K562 (cell line): ENCODE measurements around the gene SNX19. TPM values are rescaled to one million over a fixed set of nuclear protein-coding genes. Genes with fewer than 3 reads are reported as not detected.

Experiments used
- ATAC-seq: fragments of 200-7000 bp; cut with Tn5 transposase; 3 replicates; pipeline ENCODE4 v1.9.1; 2020; ENCODE audit warnings: moderate library complexity
- BruUV-seq: library from RNA; stranded (reverse); fragments of 400-500 nt; replicated peaks from 2 replicates; lab custom pipeline; 2021; lab: Mats Ljungman, UMichigan
- CTCF ChIA-PET: fragments of 300-600 bp; formaldehyde crosslinking; extraction: SDS; loops from one replicate; lab custom pipeline; 2021; ENCODE audit warnings: low intra/inter-chr PET ratio; lab: Yijun Ruan, JAX
- POLR2A ChIA-PET: fragments of 300-600, 350-650 bp; sonication (Branson Sonifier 250); formaldehyde crosslinking; extraction: SDS; loops from one replicate; lab custom pipeline; 2021; ENCODE audit warnings: antibody characterized with exemption, inconsistent platforms; lab: Yijun Ruan, JAX
- DNase-seq, 4 experiments: peaks; one replicate each; pipeline versions ENCODE4 v3.0.0 to v3.0.0-alpha.2; 2011 to 2018; ENCODE audit warnings: low spot score in 3 of 4, mixed read lengths in 3 of 4; ENCODE audit errors: extremely low read depth in 1 of 4
- FAIRE-seq: peaks from 2 replicates; lab custom pipeline; 2011; peaks lifted over from hg19 to GRCh38; lab: Jason Lieb, UNC
- H2AFZ ChIP-seq: 2 replicates; pipeline ENCODE4 v1.6.0; 2011; ENCODE audit warnings: low read depth, low read length, control low read depth, inconsistent platforms
- H3K27ac ChIP-seq: fragments of 200-600 bp; 3 replicates; pipeline ENCODE4 v1.8.0; 2011; ENCODE audit warnings: low read depth, mild to moderate bottlenecking, control low read depth, inconsistent platforms, low read length, moderate library complexity, mixed read lengths; ENCODE audit errors: extremely low read depth
- H3K27me3 ChIP-seq, 2 experiments: fragments of 300-600 bp in 1 of 2; 2 replicates in 1 of 2; 3 replicates in 1 of 2; pipeline versions ENCODE4 v1.6.0 to v1.8.0; 2011; ENCODE audit warnings: inconsistent platforms in 2 of 2, low read length in 2 of 2, mild to moderate bottlenecking in 1 of 2, mixed read lengths in 1 of 2, moderate library complexity in 1 of 2; ENCODE audit not compliant: control insufficient read depth in 2 of 2, insufficient read depth in 2 of 2
- H3K36me3 ChIP-seq: fragments of 300-600 bp; 3 replicates; pipeline ENCODE4 v1.8.0; 2011; ENCODE audit warnings: mild to moderate bottlenecking, low read length, inconsistent platforms; ENCODE audit not compliant: control insufficient read depth, insufficient read depth
- H3K4me1 ChIP-seq, 2 experiments: fragments of 200-600 bp in 1 of 2; replicated peaks in 1 of 2; 2 replicates in 1 of 2; 3 replicates in 1 of 2; pipeline versions ENCODE4 v1.5.1 to v1.8.0; 2011; ENCODE audit warnings: inconsistent platforms in 2 of 2, low read length in 2 of 2, mild to moderate bottlenecking in 1 of 2, mixed read lengths in 1 of 2, moderate library complexity in 1 of 2; ENCODE audit not compliant: control insufficient read depth in 2 of 2, insufficient read depth in 2 of 2
- H3K4me2 ChIP-seq: 2 replicates; pipeline ENCODE4 v1.6.1; 2011; ENCODE audit warnings: low read length, control low read depth, inconsistent platforms, mixed read lengths; ENCODE audit not compliant: insufficient read depth
- H3K4me3 ChIP-seq: fragments of 200-600 bp; sonication (generic), shearing (Covaris generic); 2 replicates; pipeline ENCODE4 v1.5.1; 2016; ENCODE audit warnings: control low read depth, inconsistent platforms
- H3K79me2 ChIP-seq: fragments of 200-600 bp; 3 replicates; pipeline ENCODE4 v1.8.0; 2011; ENCODE audit warnings: low read length, inconsistent platforms; ENCODE audit not compliant: control insufficient read depth, insufficient read depth
- H3K9ac ChIP-seq, 2 experiments: 2 replicates each; pipeline versions ENCODE4 v1.6.0 to v1.6.1; 2011; ENCODE audit warnings: low read depth in 2 of 2, low read length in 2 of 2, control low read depth in 1 of 2, inconsistent platforms in 1 of 2, mild to moderate bottlenecking in 1 of 2, mixed read lengths in 1 of 2; ENCODE audit not compliant: insufficient read depth in 1 of 2
- H3K9me1 ChIP-seq: one replicate; pipeline ENCODE4 v1.6.0; 2011; ENCODE audit warnings: inconsistent platforms, mild to moderate bottlenecking, low read length, moderate library complexity; ENCODE audit not compliant: control insufficient read depth, insufficient read depth
- H3K9me3 ChIP-seq: replicated peaks from 2 replicates; pipeline ENCODE4 v1.5.1; 2011; ENCODE audit warnings: low read depth, low read length, inconsistent platforms; ENCODE audit not compliant: control insufficient read depth, insufficient read depth
- H4K20me1 ChIP-seq: replicated peaks from 2 replicates; pipeline ENCODE4 v1.6.1; 2011; ENCODE audit warnings: low read length, inconsistent platforms, mixed read lengths; ENCODE audit not compliant: control insufficient read depth, insufficient read depth
- HNRNPLL ChIP-seq: fragments of 200-400 bp; formaldehyde crosslinking; IDR thresholded peaks from 2 replicates; pipeline ENCODE4 v1.6.1; 2017; ENCODE audit warnings: low read length, low read depth, mild to moderate bottlenecking; ENCODE audit not compliant: poor library complexity, severe bottlenecking
- MIER1 ChIP-seq: fragments of 450-650 bp; IDR thresholded peaks from 2 replicates; pipeline ENCODE4 v1.6.1; 2016; ENCODE audit warnings: antibody characterized with exemption, mild to moderate bottlenecking, low read depth
- PATZ1 ChIP-seq: fragments of 250-450 bp; sonication (Bioruptor Pico); IDR thresholded peaks from 2 replicates; pipeline ENCODE4 v1.5.0; 2020; ENCODE audit warnings: mild to moderate bottlenecking, borderline replicate concordance
- RBM15 ChIP-seq: fragments of 200-400 bp; formaldehyde crosslinking; IDR thresholded peaks from 2 replicates; pipeline ENCODE4 v1.6.1; 2018; ENCODE audit warnings: mild to moderate bottlenecking, low read length, moderate library complexity; ENCODE audit not compliant: insufficient read depth
- ZFP36 ChIP-seq: fragments of 150-350 bp; IDR thresholded peaks from 2 replicates; pipeline ENCODE4 v1.6.1; 2018; ENCODE audit warnings: low read length, low read depth; ENCODE audit not compliant: partially characterized antibody
- ZZZ3 ChIP-seq: fragments of 450-650 bp; IDR thresholded peaks from 2 replicates; pipeline ENCODE4 v1.6.1; 2016; ENCODE audit warnings: antibody characterized with exemption, mild to moderate bottlenecking, moderate library complexity
- WGBS: fragments of 100-300 bp; shearing (Covaris generic); methylation state at CpG from one replicate; pipeline ENCODE4 v1.1.6; 2016; ENCODE audit warnings: low coverage, mixed read lengths; ENCODE audit not compliant: insufficient coverage; ENCODE audit errors: missing lambda C conversion rate; 5-methylcytosine and 5-hydroxymethylcytosine counted together
- in situ Hi-C: fragments of 300-500 bp; cut with MboI; formaldehyde crosslinking; loops from 4 replicates; pipeline ENCODE4 v1.15.0; 2018; ENCODE audit warnings: inconsistent platforms, mixed read lengths
- intact Hi-C: fragments of 100-400 bp; cut with micrococcal nuclease; formaldehyde crosslinking; loops from 2 replicates; pipeline ENCODE4 v1.14.2; 2022
- polyA plus RNA-seq, 8 experiments: library from polyadenylated mRNA; depleted of rRNA in 4 of 8; stranded (reverse) in 5 of 8; unstranded in 3 of 8; fragments of >200 nt; fragmentation: Nextera tagmentation in 2 of 8; fragmentation: Illumina TruSeq in 1 of 8; extraction: Ambion mirVana in 2 of 8; extraction: Trizol in 1 of 8; gene quantifications; 2 replicates each; pipeline versions ENCODE4 v1.2.1 to v1.2.3, GENCODE V29; 2011 to 2014; ENCODE audit warnings: inconsistent platforms in 1 of 8, missing spikeins in 1 of 8
- total RNA-seq, 7 experiments: library from RNA; depleted of rRNA in 6 of 7; stranded (reverse); fragments of >200 nt in 6 of 7; fragmentation: Illumina TruSeq in 2 of 7; extraction: Trizol in 2 of 7; gene quantifications; 2 replicates each; pipeline versions ENCODE4 v1.2.1 to v1.2.3, GENCODE V29; 2011 to 2021; ENCODE audit warnings: low replicate concordance in 1 of 7

The SNX19 gene
- total and polyA plus RNA-seq, 9 of the 15 experiments (the other 6 are each of a cell fraction or from before 2014, with no cell fraction given): 2.2 to 31.3 (median 19.6) TPM

GRCh38 chr11:130964058-130964792 lies 47.9 kb upstream of the SNX19 start:
- H3K9ac ChIP-seq: no peak overlapping the region
- no peaks in the 10 kb centered on the region for H4K20me1 ChIP-seq
- H3K4me2 ChIP-seq: no peak overlapping the region
- BruUV-seq: no TSS peak
- no peaks in the 10 kb centered on the region for H3K36me3 ChIP-seq
- H3K27ac ChIP-seq: no peak overlapping the region
- no peaks in the 10 kb centered on the region for H3K9me3 ChIP-seq
- WGBS: 0% methylated on average over 6 of the region's 6 CpGs
- intact Hi-C loops (no loop called here), in situ Hi-C loops (no loop called here)
- H3K4me3 ChIP-seq: no peak overlapping the region
- no peak for DNase-seq
- POLR2A ChIA-PET: interaction anchor here (0.6 to 0.7 kb wide), 2 partner anchors 10 to 19 kb away, joined by 3 read pairs; no protein-coding TSS in a partner anchor
- H3K27me3 ChIP-seq: no peaks in the 10 kb centered on the region
- no peaks in the 10 kb centered on the region for H3K4me1 ChIP-seq
- no peak for FAIRE-seq
- TF ChIP-seq ZZZ3: no peak
- no peak for TF ChIP-seq HNRNPLL
- no peak for TF ChIP-seq PATZ1 (CRISPR knock-in tag)
- TF ChIP-seq MIER1: no peak
- TF ChIP-seq ZFP36: peak; percentile 28
- no peak for TF ChIP-seq RBM15
- TF ChIP-seq, all 486 proteins: peak for 1
- CTCF ChIA-PET: no interaction called here
- H3K9me1 ChIP-seq: no peaks in the 10 kb centered on the region
- no peaks in the 10 kb centered on the region for H3K79me2 ChIP-seq
- no peak for ATAC-seq
- no peak overlapping the region for H2AFZ ChIP-seq
